Upper lobe of left lung (tissue), 6 donors: ENCODE data around the gene JAZF1. TPM values are rescaled to one million over a fixed set of nuclear protein-coding genes. Genes with fewer than 3 reads are reported as not detected.
A peak's percentile ranks its signal among the peaks of the same experiment; 100 is the strongest.

ENCODE experiments used
- ATAC-seq, 2 donors: fragments of 200-7000 bp; cut with Tn5 transposase; one replicate each; pipeline ENCODE4 v1.9.1; 2022; ENCODE audit warnings: mild to moderate bottlenecking in 2 of 2, moderate library complexity in 2 of 2; ENCODE audit not compliant: low FRiP score in 2 of 2
- DNase-seq, 2 donors: peaks; one replicate each; pipeline ENCODE4 v3.0.0-alpha.2; 2019 to 2020
- H3K27ac ChIP-seq, 4 donors: fragments of 200-600 bp; sonication (generic); one replicate each; pipeline ENCODE4 v1.5.1; 2016 to 2019
- H3K27me3 ChIP-seq, 4 donors: fragments of 200-600 bp; sonication (generic); one replicate each; pipeline ENCODE4 v1.5.1; 2017 to 2019
- H3K36me3 ChIP-seq, 4 donors: fragments of 200-600 bp; sonication (generic); one replicate each; pipeline ENCODE4 v1.5.1; 2016 to 2019
- H3K4me1 ChIP-seq, 4 donors: fragments of 200-600 bp; sonication (generic); one replicate each; pipeline ENCODE4 v1.5.1; 2018 to 2019
- H3K4me3 ChIP-seq, 4 donors: fragments of 200-600 bp; sonication (generic); one replicate each; pipeline ENCODE4 v1.5.1; 2017 to 2019; ENCODE audit warnings: mild to moderate bottlenecking in 2 of 4, moderate library complexity in 1 of 4
- H3K9me3 ChIP-seq, 4 donors: fragments of 200-600 bp; sonication (generic); one replicate each; pipeline ENCODE4 v1.5.1; 2018 to 2019
- EP300 ChIP-seq, 4 donors: sonication (generic); formaldehyde crosslinking; IDR thresholded peaks; one replicate each; pipeline ENCODE4 v1.5.1; 2017; ENCODE audit warnings: antibody characterized with exemption in 4 of 4, control low read depth in 2 of 4
- POLR2A ChIP-seq, 4 donors: fragments of 450-650 bp; IDR thresholded peaks; one replicate each; pipeline ENCODE4 v1.5.1; 2016 to 2017; ENCODE audit warnings: antibody characterized with exemption in 4 of 4, mild to moderate bottlenecking in 2 of 4
- POLR2AphosphoS5 ChIP-seq, 2 donors: sonication (generic); formaldehyde crosslinking; IDR thresholded peaks; one replicate each; pipeline ENCODE4 v1.5.1; 2017; ENCODE audit warnings: antibody characterized with exemption in 2 of 2
- WGBS, 2 donors: methylation state at CpG; one replicate each; pipeline ENCODE4 v1.1.5; 2017 to 2018; 5-methylcytosine and 5-hydroxymethylcytosine counted together
- total RNA-seq, 6 donors: library from RNA; depleted of rRNA in 4 of 6; stranded (reverse); fragments of >200 nt in 4 of 6; gene quantifications; one replicate each; pipeline versions ENCODE4 v1.1.0 to v1.2.1, GENCODE V29; 2016 to 2021
- TF ChIP-seq, protein P1 (sequence below), 6 experiments: fragments of 450-650 bp in 4 of 6; fragments of 200-600 bp in 2 of 6; sonication (generic) in 2 of 6; IDR thresholded peaks; one replicate each; pipeline ENCODE4 v1.5.1; 2016 to 2019; ENCODE audit warnings: antibody characterized with exemption in 6 of 6
- donor health status: DM: no; HTN: no; CAD: no; lungs with moderate emphysema.
- donor health status: DM: no; HTN: yes; CAD: no; lungs with severe emphysema.

The JAZF1 gene
- total RNA-seq, 6 donors from 2014 or later = 4.2 to 19.4 (median 12.4) TPM

DNA sequence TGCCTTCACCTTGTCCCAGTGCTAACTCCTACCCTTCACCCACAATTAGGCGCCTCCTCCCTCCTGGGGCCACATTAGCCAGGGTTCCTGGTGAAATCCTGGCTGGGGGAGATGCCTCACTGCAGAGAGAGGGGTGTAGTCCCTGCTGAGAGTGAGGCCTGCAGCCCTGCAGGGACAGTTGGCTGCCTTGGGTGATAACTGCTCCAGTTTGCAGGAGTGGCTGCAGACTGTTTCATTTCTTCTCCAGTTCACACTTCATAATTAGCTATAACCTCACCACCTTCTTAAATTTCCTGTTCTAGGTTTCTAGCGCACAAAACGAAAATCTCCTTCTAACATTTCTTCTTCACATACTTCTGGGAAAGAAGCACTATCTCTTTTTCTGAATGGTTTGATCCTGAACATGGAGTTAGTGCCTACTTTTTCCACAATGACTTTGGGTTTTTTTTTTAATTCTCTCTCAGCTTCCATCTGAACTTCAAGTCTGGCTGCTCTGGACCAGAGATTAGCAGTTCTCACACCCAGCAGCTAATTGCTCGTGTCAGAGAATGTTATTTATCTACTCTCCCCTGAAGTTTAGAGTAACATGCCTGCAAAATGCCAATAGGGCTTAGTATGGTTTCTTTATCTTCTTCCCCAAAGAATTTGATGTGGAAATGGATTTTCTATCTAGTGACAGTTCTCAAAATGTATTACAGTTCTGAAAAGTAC, 15.5 kb upstream of the JAZF1 start:
- H3K27me3 ChIP-seq = no peaks in the 10 kb centered on the region
- TF ChIP-seq POLR2A (IDR thresholded peaks at IDR 0.05) = no peak
- TF ChIP-seq EP300 (IDR thresholded peaks at IDR 0.05) = no peak
- TF ChIP-seq, protein P1, sequence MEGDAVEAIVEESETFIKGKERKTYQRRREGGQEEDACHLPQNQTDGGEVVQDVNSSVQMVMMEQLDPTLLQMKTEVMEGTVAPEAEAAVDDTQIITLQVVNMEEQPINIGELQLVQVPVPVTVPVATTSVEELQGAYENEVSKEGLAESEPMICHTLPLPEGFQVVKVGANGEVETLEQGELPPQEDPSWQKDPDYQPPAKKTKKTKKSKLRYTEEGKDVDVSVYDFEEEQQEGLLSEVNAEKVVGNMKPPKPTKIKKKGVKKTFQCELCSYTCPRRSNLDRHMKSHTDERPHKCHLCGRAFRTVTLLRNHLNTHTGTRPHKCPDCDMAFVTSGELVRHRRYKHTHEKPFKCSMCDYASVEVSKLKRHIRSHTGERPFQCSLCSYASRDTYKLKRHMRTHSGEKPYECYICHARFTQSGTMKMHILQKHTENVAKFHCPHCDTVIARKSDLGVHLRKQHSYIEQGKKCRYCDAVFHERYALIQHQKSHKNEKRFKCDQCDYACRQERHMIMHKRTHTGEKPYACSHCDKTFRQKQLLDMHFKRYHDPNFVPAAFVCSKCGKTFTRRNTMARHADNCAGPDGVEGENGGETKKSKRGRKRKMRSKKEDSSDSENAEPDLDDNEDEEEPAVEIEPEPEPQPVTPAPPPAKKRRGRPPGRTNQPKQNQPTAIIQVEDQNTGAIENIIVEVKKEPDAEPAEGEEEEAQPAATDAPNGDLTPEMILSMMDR (IDR thresholded peaks at IDR 0.05) = no peak
- 83 to 94% methylated on average over 4 of the region's 4 CpGs for WGBS, 2 donors

DNA sequence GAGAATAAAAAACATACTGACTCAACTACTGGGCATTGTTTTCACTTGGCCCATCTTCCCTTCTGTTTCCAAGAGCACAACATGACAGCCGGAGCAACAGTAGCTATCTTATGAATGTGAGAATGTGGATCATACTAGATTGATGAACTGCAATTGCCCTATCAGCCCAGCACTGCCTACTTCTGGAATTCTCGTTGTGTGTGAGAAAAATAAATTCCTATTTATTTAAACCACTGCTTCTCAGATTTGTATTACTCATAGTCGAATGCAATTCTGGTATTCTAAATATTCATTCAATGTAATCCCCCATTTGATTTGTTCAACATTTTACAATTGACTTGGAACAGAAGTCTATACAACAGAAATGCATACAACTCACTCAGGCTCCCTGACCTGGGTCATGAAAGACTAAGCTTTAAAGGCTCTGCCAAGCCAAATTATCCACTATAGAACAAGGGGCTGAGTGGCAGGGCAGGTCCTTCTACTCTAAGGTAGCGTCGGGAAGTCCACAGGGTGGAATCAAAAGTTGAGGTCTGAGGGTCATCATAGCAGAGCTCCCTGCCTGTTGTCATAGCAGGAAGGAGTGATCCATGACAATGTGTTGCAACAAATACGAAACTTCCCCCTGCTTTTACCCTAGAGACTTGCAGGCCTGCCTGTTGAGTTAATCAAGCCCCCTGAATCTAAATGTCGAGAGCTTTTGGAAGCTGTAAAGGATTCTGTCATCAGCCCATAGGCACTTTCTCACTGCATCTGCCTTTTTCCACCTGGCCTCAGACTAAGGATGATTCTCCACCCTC, 12.4 kb upstream of the JAZF1 start:
- no peaks in the 10 kb centered on the region for H3K9me3 ChIP-seq
- no peak overlapping the region for H3K4me3 ChIP-seq
- no peaks in the 10 kb centered on the region for H3K36me3 ChIP-seq
- ATAC-seq (peak in 1 of 2 donors; percentile 61), DNase-seq (no peak)
- TF ChIP-seq POLR2AphosphoS5 (IDR thresholded peaks at IDR 0.05) (no peak), POLR2A (IDR thresholded peaks at IDR 0.05) (no peak), EP300 (IDR thresholded peaks at IDR 0.05) (no peak)
- TF ChIP-seq, protein P1 (IDR thresholded peaks at IDR 0.05) = no peak
- H3K27me3 ChIP-seq = no peaks in the 10 kb centered on the region
- no peak overlapping the region for H3K27ac ChIP-seq
- 70 to 78% methylated on average over 6 to 7 of the region's 7 CpGs for WGBS, 2 donors
- no peaks in the 10 kb centered on the region for H3K4me1 ChIP-seq

More for the DNA sequence above, 15.5 kb upstream of the JAZF1 start:
- Histone ChIP-seq H3K36me3 (no peaks in the 10 kb centered on the region), H3K4me1 (no peaks in the 10 kb centered on the region), H3K4me3 (no peak overlapping the region), H3K9me3 (no peaks in the 10 kb centered on the region), H3K27ac (no peak overlapping the region)
- DNase-seq = no peak
- ATAC-seq = no peak

DNA sequence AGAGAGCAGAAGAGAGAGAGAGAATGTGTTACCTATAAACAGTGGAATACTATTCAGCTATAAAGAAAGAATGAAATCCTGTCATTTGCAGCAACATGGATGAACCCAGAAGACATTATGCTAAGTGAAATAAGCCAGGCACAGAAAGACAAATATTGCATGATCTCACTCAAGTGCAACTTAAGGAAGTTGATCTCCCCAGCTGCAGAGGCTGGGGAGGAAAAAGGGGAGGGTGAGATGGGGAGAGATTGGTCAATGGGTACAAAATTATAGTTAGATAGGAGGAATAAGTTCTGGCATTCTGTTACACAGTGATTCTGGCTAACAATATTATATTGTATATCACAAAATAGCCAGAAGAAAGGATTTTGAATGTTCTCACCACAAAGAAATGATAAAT, 11.2 kb upstream of the JAZF1 start:
- no peaks in the 10 kb centered on the region for H3K36me3 ChIP-seq
- peak in 1 of 2 donors; percentile 44 for ATAC-seq
- no peak for DNase-seq
- H3K9me3 ChIP-seq = no peaks in the 10 kb centered on the region
- H3K27me3 ChIP-seq = no peaks in the 10 kb centered on the region
- no peaks in the 10 kb centered on the region for H3K4me1 ChIP-seq
- TF ChIP-seq EP300 (IDR thresholded peaks at IDR 0.05) (no peak), POLR2AphosphoS5 (IDR thresholded peaks at IDR 0.05) (no peak), POLR2A (IDR thresholded peaks at IDR 0.05) (no peak)
- no peak overlapping the region for H3K4me3 ChIP-seq
- no peak overlapping the region for H3K27ac ChIP-seq

DNA sequence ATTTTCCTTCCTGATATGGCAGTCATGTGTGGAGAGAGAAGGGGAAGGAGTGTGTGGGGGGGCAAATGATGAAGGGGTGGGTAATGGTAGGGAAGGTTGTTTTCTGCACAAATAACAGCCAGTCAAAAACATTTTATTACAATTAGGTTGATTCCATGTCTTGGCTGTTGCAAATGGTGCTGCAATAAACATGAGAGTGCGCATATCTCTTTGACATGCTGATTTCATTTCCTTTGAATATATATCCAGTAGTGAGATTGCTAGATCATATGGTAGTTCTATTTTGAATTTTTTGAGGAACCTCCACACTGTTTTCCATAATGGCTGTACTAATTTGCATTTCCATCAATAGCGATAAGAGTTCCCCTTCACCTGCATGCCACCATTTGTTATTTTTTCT, 10.6 kb upstream of the JAZF1 start:
- no peak for ATAC-seq
- 84 to 97% methylated on average over 2 of the region's 2 CpGs for WGBS, 2 donors
- TF ChIP-seq, protein P1 (IDR thresholded peaks at IDR 0.05) = no peak
- TF ChIP-seq POLR2AphosphoS5 (IDR thresholded peaks at IDR 0.05) (no peak), EP300 (IDR thresholded peaks at IDR 0.05) (no peak), POLR2A (IDR thresholded peaks at IDR 0.05) (no peak)
- Histone ChIP-seq H3K27me3 (no peaks in the 10 kb centered on the region), H3K4me1 (no peaks in the 10 kb centered on the region), H3K36me3 (no peaks in the 10 kb centered on the region), H3K9me3 (no peaks in the 10 kb centered on the region), H3K4me3 (no peak overlapping the region), H3K27ac (no peak overlapping the region)
- DNase-seq = no peak

DNA sequence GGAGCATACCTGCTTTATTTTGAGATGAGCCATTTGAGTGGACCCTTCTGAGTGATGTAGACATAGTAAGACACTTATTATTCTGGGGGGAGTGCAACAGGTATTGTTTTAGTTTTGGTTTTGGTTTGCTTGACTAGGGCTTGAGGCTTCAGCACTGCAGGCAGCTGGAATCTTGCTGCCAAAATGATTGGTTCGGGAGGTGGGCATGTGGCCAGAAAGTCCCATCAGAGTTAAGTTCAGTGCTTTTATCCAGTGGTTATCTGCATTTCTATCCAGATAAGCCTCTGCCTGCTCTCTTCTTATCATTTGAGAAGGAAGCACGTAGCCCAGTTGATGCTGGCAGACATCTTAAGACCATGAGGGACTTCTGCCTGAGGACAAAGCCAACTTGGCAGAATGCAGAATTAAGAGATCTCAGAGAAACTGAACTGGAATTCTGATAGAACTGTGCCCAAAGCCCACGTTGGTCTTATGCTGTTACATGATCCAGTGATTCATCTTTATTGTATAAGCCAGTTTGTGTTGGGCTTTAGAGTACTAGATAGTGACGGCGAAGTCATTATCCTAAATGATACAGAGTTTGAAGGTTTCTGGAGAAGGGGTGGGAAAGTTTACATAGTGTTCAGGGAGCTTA, 9.6 kb upstream of the JAZF1 start:
- DNase-seq = no peak
- WGBS, 2 donors = 65 to 67% methylated on average over 5 of the region's 5 CpGs
- no peaks in the 10 kb centered on the region for H3K9me3 ChIP-seq
- H3K27ac ChIP-seq = no peak overlapping the region
- no peak for ATAC-seq
- no peak overlapping the region for H3K4me3 ChIP-seq
- no peaks in the 10 kb centered on the region for H3K4me1 ChIP-seq
- no peaks in the 10 kb centered on the region for H3K36me3 ChIP-seq
- TF ChIP-seq EP300 (IDR thresholded peaks at IDR 0.05) (no peak), POLR2A (IDR thresholded peaks at IDR 0.05) (no peak), POLR2AphosphoS5 (IDR thresholded peaks at IDR 0.05) (no peak)
- TF ChIP-seq, protein P1 (IDR thresholded peaks at IDR 0.05) = no peak
- no peaks in the 10 kb centered on the region for H3K27me3 ChIP-seq
